ENCODE measurements around the gene C1orf21.

The C1orf21 gene

GRCh38 chr1:184494929-184495328 is 108.1 kb downstream of the C1orf21 start:
- no peak for DNase-seq (ENCODE audit: low read depth)
- no peak for TF ChIP-seq CTCF (IDR thresholded peaks at IDR 0.05; ENCODE audit: low read length, missing control alignments)
- H3K4me3 ChIP-seq (replicated peaks; ENCODE audit: low read depth, low read length): no peak overlapping the region

GRCh38 chr1:184497959-184498723 is 111.3 kb downstream of the C1orf21 start:
- no peak overlapping the region for H3K4me3 ChIP-seq (replicated peaks; ENCODE audit: low read depth, low read length)
- DNase-seq (ENCODE audit: low read depth): no peak
- no peak for TF ChIP-seq CTCF (IDR thresholded peaks at IDR 0.05; ENCODE audit: low read length, missing control alignments)

- no peak overlapping the region for H3K4me3 ChIP-seq (replicated peaks; ENCODE audit: low read depth, low read length)
- no peak for TF ChIP-seq CTCF (IDR thresholded peaks at IDR 0.05; ENCODE audit: low read length, missing control alignments)
- no peak for DNase-seq (ENCODE audit: low read depth)
Measured at GRCh38 chr1:184499616-184500015, 112.8 kb downstream of the C1orf21 start.

- no peak overlapping the region for H3K4me3 ChIP-seq (replicated peaks; ENCODE audit: low read depth, low read length)
- no peak for DNase-seq (ENCODE audit: low read depth)
- no peak for TF ChIP-seq CTCF (IDR thresholded peaks at IDR 0.05; ENCODE audit: low read length, missing control alignments)
Measured at GRCh38 chr1:184502161-184502560, 115.3 kb downstream of the C1orf21 start.

- DNase-seq (ENCODE audit: low read depth): no peak
- no peak for TF ChIP-seq CTCF (IDR thresholded peaks at IDR 0.05; ENCODE audit: low read length, missing control alignments)
- no peak overlapping the region for H3K4me3 ChIP-seq (replicated peaks; ENCODE audit: low read depth, low read length)
Measured at GRCh38 chr1:184503221-184503749, 116.5 kb downstream of the C1orf21 start.

GRCh38 chr1:184504040-184504954 is 117.5 kb downstream of the C1orf21 start:
- no peak overlapping the region for H3K4me3 ChIP-seq (replicated peaks; ENCODE audit: low read depth, low read length)
- no peak for TF ChIP-seq CTCF (IDR thresholded peaks at IDR 0.05; ENCODE audit: low read length, missing control alignments)
- DNase-seq (ENCODE audit: low read depth): no peak
